Fibroblast of lung (primary cell): Measurements from ENCODE around the gene TMEM183A. TPM values are rescaled to one million over a fixed set of nuclear protein-coding genes. Genes with fewer than 3 reads are reported as not detected.
A peak's percentile ranks its signal among the peaks of the same experiment; 100 is the strongest.

Experiments used
- DNase-seq, 2 donors: peaks; one replicate each; pipeline versions ENCODE4 v3.0.0 to v3.0.0-alpha.2; 2010; ENCODE audit warnings: low read depth in 2 of 2
- H2AFZ ChIP-seq: 2 replicates; pipeline ENCODE4 v1.5.1; 2012; ENCODE audit warnings: low read length, control low read depth, inconsistent platforms
- H3K27ac ChIP-seq: 2 replicates; pipeline ENCODE4 v1.5.1; 2011; ENCODE audit warnings: low read length, control low read depth; ENCODE audit not compliant: insufficient read depth
- H3K27me3 ChIP-seq: 2 replicates; pipeline ENCODE4 v1.5.1; 2011; ENCODE audit warnings: mild to moderate bottlenecking, low read length; ENCODE audit not compliant: control insufficient read depth, insufficient read depth
- H3K36me3 ChIP-seq: 2 replicates; pipeline ENCODE4 v1.5.1; 2011; ENCODE audit warnings: low read length; ENCODE audit not compliant: control insufficient read depth, insufficient read depth
- H3K4me1 ChIP-seq: 2 replicates; pipeline ENCODE4 v1.5.1; 2011; ENCODE audit warnings: low read length; ENCODE audit not compliant: control insufficient read depth, insufficient read depth; ENCODE audit errors: extremely low read depth
- H3K4me2 ChIP-seq: 2 replicates; pipeline ENCODE4 v1.5.1; 2011; ENCODE audit warnings: low read length, control low read depth; ENCODE audit not compliant: insufficient read depth; ENCODE audit errors: extremely low read depth
- H3K4me3 ChIP-seq, 4 experiments: fragments of 200-600 bp in 1 of 4; sonication (generic) in 1 of 4; replicated peaks in 1 of 4; 2 replicates each; pipeline ENCODE4 v1.5.1; 2011 to 2016; ENCODE audit warnings: low read length in 4 of 4, low read depth in 3 of 4, mild to moderate bottlenecking in 3 of 4, control low read depth in 2 of 4, inconsistent platforms in 1 of 4, mixed read lengths in 1 of 4; ENCODE audit not compliant: insufficient read depth in 1 of 4; ENCODE audit errors: control extremely low read depth in 1 of 4
- H3K79me2 ChIP-seq: 2 replicates; pipeline ENCODE4 v1.5.1; 2012; ENCODE audit warnings: mild to moderate bottlenecking, low read length, inconsistent platforms; ENCODE audit not compliant: control insufficient read depth, insufficient read depth
- H3K9ac ChIP-seq: 2 replicates; pipeline ENCODE4 v1.5.1; 2011; ENCODE audit warnings: mild to moderate bottlenecking, low read length, control low read depth; ENCODE audit not compliant: insufficient read depth
- H3K9me3 ChIP-seq: 2 replicates; pipeline ENCODE4 v1.5.1; 2012; ENCODE audit warnings: low read depth, low read length; ENCODE audit not compliant: control insufficient read depth, insufficient read depth
- H4K20me1 ChIP-seq: 2 replicates; pipeline ENCODE4 v1.5.1; 2011; ENCODE audit warnings: low read length; ENCODE audit not compliant: control insufficient read depth, insufficient read depth; ENCODE audit errors: extremely low read depth
- CTCF ChIP-seq, 2 donors: IDR thresholded peaks in 1 of 2; conservative IDR thresholded peaks in 1 of 2; 1 replicate in 1 of 2; 2 replicates in 1 of 2; pipeline ENCODE4 v1.5.1; 2011 to 2012; ENCODE audit warnings: low read length in 2 of 2, control low read depth in 1 of 2, inconsistent platforms in 1 of 2, low read depth in 1 of 2, mild to moderate bottlenecking in 1 of 2
- EZH2 ChIP-seq: IDR thresholded peaks from 2 replicates; pipeline ENCODE4 v1.5.1; 2012; ENCODE audit warnings: low read length, control low read depth, mild to moderate bottlenecking; ENCODE audit errors: missing control alignments
- polyA plus RNA-seq, 2 donors: library from polyadenylated mRNA; depleted of rRNA in 1 of 2; stranded (reverse) in 1 of 2; unstranded in 1 of 2; fragments of >200 nt; gene quantifications; 2 replicates each; pipeline ENCODE4 v1.2.1, GENCODE V29; 2011 to 2012; ENCODE audit warnings: missing spikeins in 1 of 2
- total RNA-seq: library from RNA; depleted of rRNA; stranded (reverse); fragments of >200 nt; gene quantifications from 2 replicates; pipeline ENCODE4 v1.2.1, GENCODE V29; 2014

Gene TMEM183A
- total and polyA plus RNA-seq, 2 donors (not counting 1 experiment from before 2014, with no cell fraction given): 74.2 to 74.5 TPM

- Histone ChIP-seq H3K9ac (no peak overlapping the region), H3K79me2 (no peaks in the 10 kb centered on the region), H4K20me1 (no peaks in the 10 kb centered on the region), H3K4me3 (no peak overlapping the region), H3K36me3 (no peaks in the 10 kb centered on the region), H2AFZ (no peak overlapping the region), H3K27me3 (no peaks in the 10 kb centered on the region), H3K27ac (no peak overlapping the region), H3K9me3 (no peaks in the 10 kb centered on the region), H3K4me1 (peaks cover 12% of the 10 kb centered on the region), H3K4me2 (no peak overlapping the region)
- no peak for TF ChIP-seq EZH2
- no peak for TF ChIP-seq CTCF (conservative IDR thresholded peaks at IDR 0.05 in 1 of 2, IDR thresholded peaks at IDR 0.05 in 1 of 2; ENCODE audit: low read depth in 1 of 2, low read length in 2 of 2)
- no peak for DNase-seq
Measured at GRCh38 chr1:203045336-203045735, 38.2 kb downstream of the TMEM183A start.

GRCh38 chr1:203045821-203046594, 38.8 kb downstream of the TMEM183A start:
- H3K4me3 ChIP-seq: no peak overlapping the region
- H4K20me1 ChIP-seq: no peaks in the 10 kb centered on the region
- no peaks in the 10 kb centered on the region for H3K36me3 ChIP-seq
- no peaks in the 10 kb centered on the region for H3K79me2 ChIP-seq
- no peak overlapping the region for H3K9ac ChIP-seq
- peaks cover 12% of the 10 kb centered on the region for H3K4me1 ChIP-seq
- H3K27ac ChIP-seq: no peak overlapping the region
- H2AFZ ChIP-seq: no peak overlapping the region
- H3K4me2 ChIP-seq: no peak overlapping the region
- DNase-seq: peak in 1 of 2 donors; percentile 42
- H3K27me3 ChIP-seq: no peaks in the 10 kb centered on the region
- TF ChIP-seq EZH2 (no peak), CTCF (conservative IDR thresholded peaks at IDR 0.05 in 1 of 2, IDR thresholded peaks at IDR 0.05 in 1 of 2; ENCODE audit: low read depth in 1 of 2, low read length in 2 of 2) (no peak)
- H3K9me3 ChIP-seq: no peaks in the 10 kb centered on the region

GRCh38 chr1:203046984-203047630, 39.9 kb downstream of the TMEM183A start:
- peak; percentile 73 to 86 for DNase-seq
- H4K20me1 ChIP-seq: no peaks in the 10 kb centered on the region
- no peaks in the 10 kb centered on the region for H3K9me3 ChIP-seq
- peaks cover 12% of the 10 kb centered on the region for H3K4me1 ChIP-seq
- no peak overlapping the region for H2AFZ ChIP-seq
- no peak overlapping the region for H3K27ac ChIP-seq
- H3K27me3 ChIP-seq: no peaks in the 10 kb centered on the region
- TF ChIP-seq CTCF (conservative IDR thresholded peaks at IDR 0.05 in 1 of 2, IDR thresholded peaks at IDR 0.05 in 1 of 2; ENCODE audit: low read depth in 1 of 2, low read length in 2 of 2) (no peak), EZH2 (no peak)
- no peaks in the 10 kb centered on the region for H3K36me3 ChIP-seq
- peak overlapping the region; percentile 40 for H3K4me2 ChIP-seq
- no peak overlapping the region for H3K9ac ChIP-seq
- no peak overlapping the region for H3K4me3 ChIP-seq
- no peaks in the 10 kb centered on the region for H3K79me2 ChIP-seq
